WTC11 (cell line): ENCODE results near the gene RERG. TPM values are rescaled to one million over a fixed set of nuclear protein-coding genes. Genes with fewer than 3 reads are reported as not detected.

Experiments
- ATAC-seq: fragments of 200-7000 bp; cut with Tn5 transposase; 2 replicates; pipeline ENCODE4 v1.10.0; 2021; ENCODE audit warnings: mild to moderate bottlenecking, moderate library complexity
- CTCF ChIA-PET: fragments of 300-600 bp; sonication (Branson Sonifier 250); formaldehyde crosslinking; loops from one replicate; lab custom pipeline; 2021; ENCODE audit warnings: antibody characterized with exemption; lab: Charles Lee
- POLR2A ChIA-PET: fragments of 350-600 bp; sonication (Branson Sonifier 250); formaldehyde crosslinking; loops from one replicate; lab custom pipeline; 2021; ENCODE audit warnings: antibody characterized with exemption; lab: Charles Lee
- DNase-seq: peaks from one replicate; pipeline ENCODE4 v3.0.0; 2021; ENCODE audit warnings: low spot score
- H3K27ac Mint-ChIP-seq: 2 replicates; pipeline ENCODE4 v1.8.0; 2021; ENCODE audit warnings: mixed read lengths
- H3K27me3 Mint-ChIP-seq: 2 replicates; pipeline ENCODE4 v1.8.0; 2021; ENCODE audit warnings: low read depth, mild to moderate bottlenecking, moderate library complexity, mixed read lengths
- H3K36me3 Mint-ChIP-seq: 2 replicates; pipeline ENCODE4 v1.8.0; 2021; ENCODE audit warnings: mixed read lengths
- H3K4me1 Mint-ChIP-seq: 2 replicates; pipeline ENCODE4 v1.8.0; 2022; ENCODE audit warnings: mixed read lengths
- H3K4me3 Mint-ChIP-seq: 2 replicates; pipeline ENCODE4 v1.8.0; 2021; ENCODE audit warnings: mild to moderate bottlenecking, moderate library complexity, mixed read lengths
- H3K9me3 Mint-ChIP-seq: 2 replicates; pipeline ENCODE4 v1.8.0; 2021; ENCODE audit warnings: mixed read lengths
- ATF2 ChIP-seq: sonication (generic); formaldehyde crosslinking; IDR thresholded peaks from 2 replicates; pipeline ENCODE4 v1.8.1; 2022; ENCODE audit warnings: low read depth, missing genetic modification reagents, borderline replicate concordance
- ATF3 ChIP-seq: sonication (generic); formaldehyde crosslinking; conservative IDR thresholded peaks from 2 replicates; pipeline ENCODE4 v1.8.1; 2022; ENCODE audit warnings: mild to moderate bottlenecking, missing genetic modification reagents
- CDX4 ChIP-seq: fragments of 250-450 bp; sonication (Bioruptor Pico); IDR thresholded peaks from 2 replicates; pipeline ENCODE4 v1.9.0; 2021; ENCODE audit warnings: moderate library complexity, mild to moderate bottlenecking, inconsistent platforms, borderline replicate concordance
- FOXP1 ChIP-seq: sonication (generic); formaldehyde crosslinking; IDR thresholded peaks from 2 replicates; pipeline ENCODE4 v1.8.0; 2022; ENCODE audit warnings: missing genetic modification reagents, mild to moderate bottlenecking, moderate library complexity, borderline replicate concordance
- GABPB1 ChIP-seq: sonication (generic); formaldehyde crosslinking; IDR thresholded peaks from 2 replicates; pipeline ENCODE4 v1.8.1; 2023; ENCODE audit warnings: mild to moderate bottlenecking, missing genetic modification reagents
- HMGXB4 ChIP-seq: sonication (generic); formaldehyde crosslinking; IDR thresholded peaks from 2 replicates; pipeline ENCODE4 v1.8.1; 2023; ENCODE audit warnings: mild to moderate bottlenecking, moderate library complexity, missing genetic modification reagents
- IRF2 ChIP-seq: sonication (generic); formaldehyde crosslinking; IDR thresholded peaks from 2 replicates; pipeline ENCODE4 v1.8.0; 2022; ENCODE audit warnings: low read depth, missing genetic modification reagents, borderline replicate concordance
- JAZF1 ChIP-seq: fragments of 250-450 bp; sonication (Bioruptor Pico); IDR thresholded peaks from 2 replicates; pipeline ENCODE4 v1.9.0; 2021; ENCODE audit warnings: moderate library complexity, mild to moderate bottlenecking, inconsistent platforms
- MLX ChIP-seq: sonication (generic); formaldehyde crosslinking; IDR thresholded peaks from 2 replicates; pipeline ENCODE4 v1.8.1; 2023; ENCODE audit warnings: mild to moderate bottlenecking, missing genetic modification reagents, moderate library complexity
- NFATC4 ChIP-seq: fragments of 250-450 bp; sonication (Bioruptor Pico); IDR thresholded peaks from 2 replicates; pipeline ENCODE4 v1.9.0; 2021; ENCODE audit warnings: mild to moderate bottlenecking
- NFE2L1 ChIP-seq: sonication (generic); formaldehyde crosslinking; IDR thresholded peaks from 2 replicates; pipeline ENCODE4 v1.8.1; 2023; ENCODE audit warnings: missing genetic modification reagents
- NR2C2 ChIP-seq: sonication (generic); formaldehyde crosslinking; IDR thresholded peaks from 2 replicates; pipeline ENCODE4 v1.8.0; 2022; ENCODE audit warnings: mild to moderate bottlenecking, missing genetic modification reagents
- TP53 ChIP-seq: sonication (generic); formaldehyde crosslinking; IDR thresholded peaks from 2 replicates; pipeline ENCODE4 v1.8.1; 2023; ENCODE audit warnings: mild to moderate bottlenecking, missing genetic modification reagents
- ZMAT4 ChIP-seq: fragments of 250-450 bp; sonication (Bioruptor Pico); IDR thresholded peaks from 2 replicates; pipeline ENCODE4 v1.9.0; 2021; ENCODE audit warnings: mild to moderate bottlenecking
- ZNF232 ChIP-seq: sonication (generic); formaldehyde crosslinking; IDR thresholded peaks from 2 replicates; pipeline ENCODE4 v1.8.0; 2022; ENCODE audit warnings: mild to moderate bottlenecking, missing genetic modification reagents
- ZNF317 ChIP-seq: sonication (generic); formaldehyde crosslinking; IDR thresholded peaks from 2 replicates; pipeline ENCODE4 v1.8.1; 2023; ENCODE audit warnings: low read depth, mild to moderate bottlenecking, moderate library complexity, missing genetic modification reagents, borderline replicate concordance
- ZNF396 ChIP-seq: fragments of 250-450 bp; sonication (Bioruptor Pico); IDR thresholded peaks from 2 replicates; pipeline ENCODE4 v1.8.0; 2021; ENCODE audit warnings: mild to moderate bottlenecking, moderate library complexity, borderline replicate concordance
- total RNA-seq: library from RNA; stranded (reverse); gene quantifications from 3 replicates; pipeline ENCODE4 v1.2.3, GENCODE V29; 2021
- TF ChIP-seq, protein P1 (sequence below): sonication (generic); formaldehyde crosslinking; IDR thresholded peaks from 2 replicates; pipeline ENCODE4 v1.8.0; 2022; ENCODE audit warnings: mild to moderate bottlenecking, missing genetic modification reagents
- TF ChIP-seq, protein P2 (sequence below): sonication (generic); formaldehyde crosslinking; IDR thresholded peaks from 2 replicates; pipeline ENCODE4 v1.8.0; 2023; ENCODE audit warnings: mild to moderate bottlenecking, missing genetic modification reagents
- TF ChIP-seq, protein P3 (sequence below): sonication (generic); formaldehyde crosslinking; IDR thresholded peaks from 2 replicates; pipeline ENCODE4 v1.8.1; 2022; ENCODE audit warnings: missing genetic modification reagents, borderline replicate concordance

RERG gene
- total RNA-seq, 1 experiment from 2014 or later, result 0.28 TPM

DNA sequence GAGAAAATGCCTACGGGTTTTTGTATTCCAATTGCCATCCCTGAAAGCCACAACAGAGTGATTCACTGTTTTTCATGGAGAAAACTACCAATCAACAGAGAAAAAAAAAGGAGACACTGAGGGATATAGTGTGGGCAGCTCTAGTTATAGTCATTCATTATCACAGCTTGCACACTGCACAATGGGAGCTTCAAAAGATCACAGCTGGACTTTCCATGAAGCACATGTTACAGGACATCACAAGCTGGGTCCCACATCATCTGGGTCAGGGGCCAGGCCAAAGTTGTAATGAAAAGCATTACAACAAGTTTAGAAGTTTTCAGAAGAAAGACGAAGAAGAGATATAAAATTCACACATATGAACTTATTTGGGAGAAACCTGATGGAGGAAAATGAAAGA is 41.5 kb downstream of the RERG start:
- CTCF ChIA-PET, result no interaction called here
- TF ChIP-seq TP53 (CRISPR knock-in tag) (no peak), NFATC4 (CRISPR knock-in tag) (no peak), GABPB1 (CRISPR knock-in tag) (no peak), ZMAT4 (CRISPR knock-in tag) (no peak), JAZF1 (CRISPR knock-in tag) (no peak), ZNF317 (CRISPR knock-in tag) (no peak), CDX4 (CRISPR knock-in tag) (no peak), NR2C2 (CRISPR knock-in tag) (no peak), ATF2 (CRISPR knock-in tag) (no peak), FOXP1 (CRISPR knock-in tag) (no peak), ZNF396 (CRISPR knock-in tag) (no peak)
- TF ChIP-seq, protein P1, sequence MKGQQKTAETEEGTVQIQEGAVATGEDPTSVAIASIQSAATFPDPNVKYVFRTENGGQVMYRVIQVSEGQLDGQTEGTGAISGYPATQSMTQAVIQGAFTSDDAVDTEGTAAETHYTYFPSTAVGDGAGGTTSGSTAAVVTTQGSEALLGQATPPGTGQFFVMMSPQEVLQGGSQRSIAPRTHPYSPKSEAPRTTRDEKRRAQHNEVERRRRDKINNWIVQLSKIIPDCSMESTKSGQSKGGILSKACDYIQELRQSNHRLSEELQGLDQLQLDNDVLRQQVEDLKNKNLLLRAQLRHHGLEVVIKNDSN, result no peak
- TF ChIP-seq, protein P2, sequence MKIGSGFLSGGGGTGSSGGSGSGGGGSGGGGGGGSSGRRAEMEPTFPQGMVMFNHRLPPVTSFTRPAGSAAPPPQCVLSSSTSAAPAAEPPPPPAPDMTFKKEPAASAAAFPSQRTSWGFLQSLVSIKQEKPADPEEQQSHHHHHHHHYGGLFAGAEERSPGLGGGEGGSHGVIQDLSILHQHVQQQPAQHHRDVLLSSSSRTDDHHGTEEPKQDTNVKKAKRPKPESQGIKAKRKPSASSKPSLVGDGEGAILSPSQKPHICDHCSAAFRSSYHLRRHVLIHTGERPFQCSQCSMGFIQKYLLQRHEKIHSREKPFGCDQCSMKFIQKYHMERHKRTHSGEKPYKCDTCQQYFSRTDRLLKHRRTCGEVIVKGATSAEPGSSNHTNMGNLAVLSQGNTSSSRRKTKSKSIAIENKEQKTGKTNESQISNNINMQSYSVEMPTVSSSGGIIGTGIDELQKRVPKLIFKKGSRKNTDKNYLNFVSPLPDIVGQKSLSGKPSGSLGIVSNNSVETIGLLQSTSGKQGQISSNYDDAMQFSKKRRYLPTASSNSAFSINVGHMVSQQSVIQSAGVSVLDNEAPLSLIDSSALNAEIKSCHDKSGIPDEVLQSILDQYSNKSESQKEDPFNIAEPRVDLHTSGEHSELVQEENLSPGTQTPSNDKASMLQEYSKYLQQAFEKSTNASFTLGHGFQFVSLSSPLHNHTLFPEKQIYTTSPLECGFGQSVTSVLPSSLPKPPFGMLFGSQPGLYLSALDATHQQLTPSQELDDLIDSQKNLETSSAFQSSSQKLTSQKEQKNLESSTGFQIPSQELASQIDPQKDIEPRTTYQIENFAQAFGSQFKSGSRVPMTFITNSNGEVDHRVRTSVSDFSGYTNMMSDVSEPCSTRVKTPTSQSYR (CRISPR knock-in tag), result no peak
- TF ChIP-seq, all 79 proteins: peak for 0
- Mint-ChIP-seq H3K9me3 (no peaks in the 10 kb centered on the region), H3K4me3 (no peak overlapping the region), H3K4me1 (peaks cover 5% of the 10 kb centered on the region), H3K36me3 (no peaks in the 10 kb centered on the region), H3K27me3 (no peaks in the 10 kb centered on the region), H3K27ac (no peak overlapping the region)
- POLR2A ChIA-PET, result no interaction called here
- DNase-seq, result no peak
- ATAC-seq, result no peak

DNA sequence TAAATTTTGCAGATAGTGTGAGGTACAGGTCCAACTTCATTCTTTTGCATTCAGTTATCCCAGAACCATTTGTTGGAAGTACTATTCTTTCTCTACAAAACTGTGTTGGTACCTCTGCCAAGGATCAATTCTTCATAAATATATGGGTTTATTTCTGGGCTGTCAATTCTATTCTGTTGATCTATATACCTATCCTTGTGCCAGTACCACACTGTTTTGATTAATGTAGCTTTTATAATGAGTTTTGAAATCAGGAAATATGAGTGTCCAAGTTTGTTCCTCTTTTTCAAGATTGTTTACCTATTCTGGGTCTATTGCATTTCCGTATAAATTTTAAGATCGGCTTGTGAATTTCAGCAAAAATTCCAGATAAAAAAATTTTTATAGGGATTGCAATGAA is 48.1 kb downstream of the RERG start:
- TF ChIP-seq, protein P3, sequence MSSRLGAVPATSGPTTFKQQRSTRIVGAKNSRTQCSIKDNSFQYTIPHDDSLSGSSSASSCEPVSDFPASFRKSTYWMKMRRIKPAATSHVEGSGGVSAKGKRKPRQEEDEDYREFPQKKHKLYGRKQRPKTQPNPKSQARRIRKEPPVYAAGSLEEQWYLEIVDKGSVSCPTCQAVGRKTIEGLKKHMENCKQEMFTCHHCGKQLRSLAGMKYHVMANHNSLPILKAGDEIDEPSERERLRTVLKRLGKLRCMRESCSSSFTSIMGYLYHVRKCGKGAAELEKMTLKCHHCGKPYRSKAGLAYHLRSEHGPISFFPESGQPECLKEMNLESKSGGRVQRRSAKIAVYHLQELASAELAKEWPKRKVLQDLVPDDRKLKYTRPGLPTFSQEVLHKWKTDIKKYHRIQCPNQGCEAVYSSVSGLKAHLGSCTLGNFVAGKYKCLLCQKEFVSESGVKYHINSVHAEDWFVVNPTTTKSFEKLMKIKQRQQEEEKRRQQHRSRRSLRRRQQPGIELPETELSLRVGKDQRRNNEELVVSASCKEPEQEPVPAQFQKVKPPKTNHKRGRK, result no peak
- TF ChIP-seq MLX (CRISPR knock-in tag) (no peak), NFE2L1 (CRISPR knock-in tag) (no peak), IRF2 (CRISPR knock-in tag) (no peak), ATF3 (CRISPR knock-in tag) (no peak), ZNF232 (CRISPR knock-in tag) (no peak), ZMAT4 (CRISPR knock-in tag) (no peak), HMGXB4 (no peak)
- Mint-ChIP-seq H3K27me3 (no peaks in the 10 kb centered on the region; the same call in 1 of the 2 replicates), H3K9me3 (no peaks in the 10 kb centered on the region), H3K27ac (no peak overlapping the region), H3K4me3 (no peak overlapping the region), H3K36me3 (no peaks in the 10 kb centered on the region), H3K4me1 (peaks cover 5% of the 10 kb centered on the region)
- no peak for DNase-seq
- POLR2A ChIA-PET, result no interaction called here
- no peak for ATAC-seq
- CTCF ChIA-PET, result interaction anchor here (1.1 kb wide), 1 partner anchor 48 kb away, joined by 5 read pairs; the partner anchor contains the start of gene RERG
